Neutrophil (primary cell): ENCODE results near the gene KIF26B.

Source experiments
- H3K27ac ChIP-seq: fragments of 200-600 bp; sonication (generic); 2 replicates; pipeline ENCODE4 v1.5.1; 2016; ENCODE audit warnings: mild to moderate bottlenecking, moderate library complexity
- H3K27me3 ChIP-seq: fragments of 200-600 bp; sonication (generic); 2 replicates; pipeline ENCODE4 v1.6.0; 2016; ENCODE audit warnings: mild to moderate bottlenecking
- H3K36me3 ChIP-seq: fragments of 200-600 bp; sonication (generic); 2 replicates; pipeline ENCODE4 v1.5.1; 2017
- H3K4me1 ChIP-seq, 2 experiments: fragments of 200-600 bp in 1 of 2; sonication (generic) in 1 of 2; 1 replicate in 1 of 2; 2 replicates in 1 of 2; pipeline versions ENCODE4 v1.5.1 to v1.6.1; 2013 to 2016; ENCODE audit warnings: low read depth in 1 of 2, low read length in 1 of 2, mild to moderate bottlenecking in 1 of 2, moderate library complexity in 1 of 2; ENCODE audit not compliant: control insufficient read depth in 1 of 2, insufficient read depth in 1 of 2
- H3K4me3 ChIP-seq, 2 experiments: fragments of 200-600 bp in 1 of 2; sonication (generic) in 1 of 2; 1 replicate in 1 of 2; 2 replicates in 1 of 2; pipeline ENCODE4 v1.5.1; 2013 to 2016; ENCODE audit warnings: low read depth in 1 of 2, low read length in 1 of 2, mild to moderate bottlenecking in 1 of 2, moderate library complexity in 1 of 2
- H3K9me3 ChIP-seq: fragments of 200-600 bp; sonication (generic); 2 replicates; pipeline ENCODE4 v1.5.1; 2016
- CTCF ChIP-seq: fragments of 200-600 bp; sonication (generic); IDR thresholded peaks from 2 replicates; pipeline ENCODE4 v1.5.1; 2016; ENCODE audit warnings: antibody characterized with exemption

KIF26B gene

GRCh38 chr1:245650441-245650960 is 495.7 kb downstream of the KIF26B start:
- Histone ChIP-seq H3K27me3 (peaks cover 17% of the 10 kb centered on the region), H3K4me3 (no peak overlapping the region), H3K27ac (no peak overlapping the region), H3K4me1 (no peaks in the 10 kb centered on the region), H3K9me3 (no peaks in the 10 kb centered on the region), H3K36me3 (no peaks in the 10 kb centered on the region)
- TF ChIP-seq CTCF, result no peak

- no peak overlapping the region for H3K27ac ChIP-seq
- no peaks in the 10 kb centered on the region for H3K9me3 ChIP-seq
- H3K4me1 ChIP-seq, result no peaks in the 10 kb centered on the region
- H3K27me3 ChIP-seq, result peaks cover 17% of the 10 kb centered on the region
- no peak for TF ChIP-seq CTCF
- no peak overlapping the region for H3K4me3 ChIP-seq
- no peaks in the 10 kb centered on the region for H3K36me3 ChIP-seq
Measured at GRCh38 chr1:245651093-245651492, 496.3 kb downstream of the KIF26B start.

GRCh38 chr1:245652116-245652515 is 497.3 kb downstream of the KIF26B start:
- no peak overlapping the region for H3K4me3 ChIP-seq
- H3K36me3 ChIP-seq, result no peaks in the 10 kb centered on the region
- H3K9me3 ChIP-seq, result no peaks in the 10 kb centered on the region
- H3K27ac ChIP-seq, result no peak overlapping the region
- no peak for TF ChIP-seq CTCF
- H3K27me3 ChIP-seq, result peaks cover 17% of the 10 kb centered on the region
- H3K4me1 ChIP-seq, result no peaks in the 10 kb centered on the region

- H3K27me3 ChIP-seq, result peaks cover 17% of the 10 kb centered on the region
- no peak overlapping the region for H3K27ac ChIP-seq
- no peaks in the 10 kb centered on the region for H3K36me3 ChIP-seq
- H3K4me1 ChIP-seq, result no peaks in the 10 kb centered on the region
- TF ChIP-seq CTCF, result no peak
- H3K9me3 ChIP-seq, result no peaks in the 10 kb centered on the region
- no peak overlapping the region for H3K4me3 ChIP-seq
Measured at GRCh38 chr1:245652660-245653427, 498.1 kb downstream of the KIF26B start.

GRCh38 chr1:245654460-245655050 is 499.8 kb downstream of the KIF26B start:
- no peaks in the 10 kb centered on the region for H3K4me1 ChIP-seq
- peaks cover 3% of the 10 kb centered on the region for H3K27me3 ChIP-seq
- H3K27ac ChIP-seq, result no peak overlapping the region
- TF ChIP-seq CTCF, result no peak
- no peaks in the 10 kb centered on the region for H3K9me3 ChIP-seq
- H3K4me3 ChIP-seq, result no peak overlapping the region
- H3K36me3 ChIP-seq, result no peaks in the 10 kb centered on the region
